Activated T-cell treated with anti-CD3 and anti-CD28 coated beads, Interleukin-2, amount 50 U/mL, for 4 hours (primary cell): Measurements from ENCODE around the gene IGF2R. TPM values are rescaled to one million over a fixed set of nuclear protein-coding genes. Genes with fewer than 3 reads are reported as not detected.
A peak's percentile ranks its signal among the peaks of the same experiment; 100 is the strongest.
"Not testable (repeated sequence)": the region's sequence is repeated elsewhere in the genome, so short reads cannot be mapped to it uniquely, and the experiment has no call there.

Source experiments
- ATAC-seq, 2 donors: fragments of 200-7000 bp; cut with Tn5 transposase; one replicate each; pipeline ENCODE4 v1.10.0; 2021
- DNase-seq: peaks from one replicate; pipeline ENCODE4 v3.0.0-alpha.2; 2020
- H3K27me3 Mint-ChIP-seq: one replicate; pipeline ENCODE4 v1.8.0; 2021; ENCODE audit warnings: low read depth, mixed read lengths
- H3K36me3 Mint-ChIP-seq: one replicate; pipeline ENCODE4 v1.8.0; 2022; ENCODE audit warnings: mixed read lengths; ENCODE audit not compliant: insufficient read depth
- H3K4me1 Mint-ChIP-seq: one replicate; pipeline ENCODE4 v1.8.0; 2021; ENCODE audit warnings: low read depth, mixed read lengths
- H3K4me3 Mint-ChIP-seq: one replicate; pipeline ENCODE4 v1.8.0; 2021; ENCODE audit warnings: mild to moderate bottlenecking, moderate library complexity, mixed read lengths
- H3K9me3 Mint-ChIP-seq: one replicate; pipeline ENCODE4 v1.8.0; 2021; ENCODE audit warnings: mixed read lengths
- total RNA-seq, 3 donors: library from RNA; stranded (reverse); gene quantifications; one replicate each; pipeline ENCODE4 v1.2.1, GENCODE V29; 2021

Gene IGF2R
- total RNA-seq, 3 donors from 2014 or later, result 44.9 to 65.3 (median 58.2) TPM

- Mint-ChIP-seq H3K4me3 (no peak overlapping the region), H3K27me3 (no peaks in the 10 kb centered on the region), H3K36me3 (no peaks in the 10 kb centered on the region), H3K9me3 (no peaks in the 10 kb centered on the region), H3K4me1 (peaks cover 8% of the 10 kb centered on the region)
- no peak for ATAC-seq
- DNase-seq, result no peak
These were observed 167.2 kb downstream of the IGF2R start for GRCh38 chr6:160135907-160136655.

- no peaks in the 10 kb centered on the region for H3K36me3 Mint-ChIP-seq
- ATAC-seq (no peak), DNase-seq (no peak)
- H3K4me1 Mint-ChIP-seq, result peaks cover 8% of the 10 kb centered on the region
- H3K4me3 Mint-ChIP-seq, result no peak overlapping the region
- H3K27me3 Mint-ChIP-seq, result no peaks in the 10 kb centered on the region
- H3K9me3 Mint-ChIP-seq, result no peaks in the 10 kb centered on the region
These were observed 168.5 kb downstream of the IGF2R start for GRCh38 chr6:160137130-160137988.

GRCh38 chr6:160137989-160138835, 169.3 kb downstream of the IGF2R start:
- Mint-ChIP-seq H3K36me3 (no peaks in the 10 kb centered on the region), H3K4me1 (peaks cover 8% of the 10 kb centered on the region), H3K4me3 (no peak overlapping the region), H3K9me3 (no peaks in the 10 kb centered on the region), H3K27me3 (no peaks in the 10 kb centered on the region)
- ATAC-seq, result peak in 1 of 2 donors; percentile 27
- DNase-seq, result peak; percentile 45

DNA sequence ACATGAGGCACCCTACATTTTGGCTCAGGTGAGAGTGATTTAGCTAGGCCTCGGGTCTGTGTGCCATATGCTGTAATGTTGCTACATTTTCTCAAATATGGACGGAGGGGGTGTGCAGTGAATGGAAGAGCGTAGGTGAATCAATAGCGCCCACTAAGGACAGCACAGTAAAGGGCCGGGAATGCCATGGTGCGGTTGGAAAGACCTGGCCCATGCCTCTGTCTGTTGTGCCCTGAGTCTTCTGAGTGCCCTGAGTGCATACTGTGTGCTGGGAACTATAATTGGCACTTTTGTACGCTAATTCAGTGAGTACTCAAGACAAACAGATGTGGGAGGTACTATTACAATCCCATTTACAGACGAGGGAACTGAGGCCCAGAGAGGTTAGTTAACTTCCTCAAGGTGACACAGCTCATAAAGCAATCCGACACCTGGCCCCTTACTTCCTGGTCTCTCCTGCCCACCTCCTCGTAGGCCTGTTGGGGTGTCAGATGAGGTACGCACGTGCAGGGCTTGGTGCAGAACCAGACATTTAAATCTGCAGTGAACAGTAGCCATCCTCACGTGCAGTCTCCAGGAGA, 170.0 kb downstream of the IGF2R start:
- no peak for DNase-seq
- Mint-ChIP-seq H3K4me1 (peaks cover 8% of the 10 kb centered on the region), H3K4me3 (no peak overlapping the region), H3K36me3 (no peaks in the 10 kb centered on the region), H3K9me3 (no peaks in the 10 kb centered on the region), H3K27me3 (no peaks in the 10 kb centered on the region)
- no peak for ATAC-seq

DNA sequence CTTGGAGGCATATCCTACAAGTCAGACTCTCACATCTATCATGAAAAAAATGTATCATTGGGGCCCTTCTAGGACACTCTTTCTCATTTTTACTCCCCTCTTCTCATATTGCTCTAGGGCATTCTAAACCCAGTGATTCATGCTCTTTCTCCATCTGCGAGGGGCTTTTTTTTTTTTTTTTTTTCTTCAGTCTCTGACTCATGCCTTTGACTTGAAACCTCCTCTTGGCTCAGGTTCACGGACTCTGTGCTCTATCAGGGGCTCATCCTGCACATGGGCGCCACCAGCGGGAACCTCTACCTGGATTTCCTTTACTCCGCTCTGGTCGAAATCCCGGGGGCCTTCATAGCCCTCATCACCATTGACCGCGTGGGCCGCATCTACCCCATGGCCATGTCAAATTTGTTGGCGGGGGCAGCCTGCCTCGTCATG, 170.6 kb downstream of the IGF2R start:
- Mint-ChIP-seq H3K9me3 (peaks cover 3% of the 10 kb centered on the region), H3K36me3 (peaks cover 3% of the 10 kb centered on the region), H3K4me1 (peaks cover 8% of the 10 kb centered on the region), H3K4me3 (no peak overlapping the region), H3K27me3 (no peaks in the 10 kb centered on the region)
- DNase-seq, result no peak
- ATAC-seq, result peak; percentile 49 to 65

DNA sequence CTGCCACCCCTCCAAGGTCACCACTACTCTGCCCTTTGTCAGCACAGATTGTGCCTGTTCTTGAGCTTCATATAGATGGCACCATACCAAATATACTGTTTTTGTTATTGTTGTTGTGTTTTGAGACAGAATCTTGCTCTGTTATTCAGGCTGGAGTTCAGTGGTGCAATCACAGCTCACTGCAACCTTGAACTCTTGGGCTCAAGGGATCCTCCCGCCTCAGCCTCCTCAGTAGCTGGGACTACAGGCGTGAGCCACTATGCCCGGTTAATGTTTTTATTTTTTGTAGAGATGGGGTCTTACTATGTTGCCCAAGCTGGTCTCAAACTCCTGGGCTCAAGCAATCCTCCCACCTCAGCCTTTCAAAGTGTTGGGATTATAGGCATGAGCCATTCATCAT, 171.6 kb downstream of the IGF2R start:
- not testable (repeated sequence) for H3K9me3 Mint-ChIP-seq, H3K36me3 Mint-ChIP-seq, H3K4me3 Mint-ChIP-seq, H3K4me1 Mint-ChIP-seq, ATAC-seq, DNase-seq, H3K27me3 Mint-ChIP-seq

DNA sequence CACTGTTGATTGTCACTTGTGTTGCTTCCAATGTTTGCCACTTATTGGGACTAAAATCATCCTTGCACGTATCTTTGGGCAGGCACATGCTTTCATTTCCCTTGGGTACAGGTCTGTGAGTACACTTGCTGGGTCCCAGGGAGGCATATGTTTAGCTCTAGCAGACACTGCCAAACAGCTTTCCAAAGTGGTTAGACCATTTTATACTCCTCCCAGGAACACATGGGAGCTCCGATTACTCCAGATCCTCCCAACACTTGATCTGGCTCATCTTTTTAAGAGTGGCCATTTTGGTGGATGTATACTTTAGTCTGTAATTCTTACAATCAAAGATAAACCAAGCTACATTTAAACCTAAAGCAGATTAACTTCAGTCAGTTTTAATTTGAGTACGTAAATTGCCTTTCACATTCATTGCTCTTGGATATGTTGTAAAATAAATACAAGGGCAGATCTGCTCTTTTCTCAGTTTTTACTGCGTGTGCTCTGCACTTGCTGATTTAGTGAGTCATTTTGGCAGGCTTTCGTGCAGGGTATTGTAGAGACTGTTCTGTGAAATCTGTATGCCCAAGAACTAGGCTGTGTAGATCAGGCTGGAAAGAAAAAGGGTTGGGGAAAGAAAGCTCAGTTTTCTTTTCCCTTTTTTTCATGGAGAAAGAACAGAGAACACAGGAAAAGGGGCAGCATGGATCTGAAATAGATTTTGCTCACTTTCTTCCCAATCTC, 172.3 kb downstream of the IGF2R start:
- ATAC-seq, result no peak
- no peak for DNase-seq
- Mint-ChIP-seq H3K4me3 (no peak overlapping the region), H3K27me3 (no peaks in the 10 kb centered on the region), H3K9me3 (peaks cover 4% of the 10 kb centered on the region), H3K4me1 (peaks cover 8% of the 10 kb centered on the region), H3K36me3 (peaks cover 5% of the 10 kb centered on the region)

DNA sequence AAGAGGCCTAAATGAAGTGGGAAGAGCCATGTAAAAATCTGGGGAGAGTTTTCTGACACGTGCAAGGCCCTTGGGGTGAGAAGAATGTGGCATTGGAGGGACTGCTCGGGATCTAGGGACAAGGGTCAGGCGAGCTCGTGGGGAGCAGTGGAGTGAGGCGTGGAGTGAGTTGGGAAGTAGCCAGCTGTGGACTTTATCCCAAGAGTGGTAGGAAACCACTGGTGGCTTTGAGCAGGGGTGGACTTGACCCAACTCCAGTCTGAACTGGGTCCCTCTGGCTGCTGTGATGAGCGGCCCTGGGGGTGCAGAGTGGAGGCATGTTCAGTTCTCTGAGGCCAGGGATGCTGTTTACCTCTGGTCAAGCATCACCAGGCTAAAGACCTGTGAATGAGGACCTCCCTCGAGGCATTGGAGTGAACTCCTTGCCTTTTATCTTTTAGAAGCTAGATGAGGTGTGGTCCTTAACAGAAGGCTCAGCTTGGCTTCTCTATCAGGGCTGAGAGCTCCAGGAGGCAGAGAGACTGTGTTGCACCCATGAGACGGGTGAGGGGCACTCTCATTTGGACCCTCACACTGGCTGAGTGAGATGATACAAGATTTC, 173.3 kb downstream of the IGF2R start:
- H3K9me3 Mint-ChIP-seq, result peaks cover 4% of the 10 kb centered on the region

DNA sequence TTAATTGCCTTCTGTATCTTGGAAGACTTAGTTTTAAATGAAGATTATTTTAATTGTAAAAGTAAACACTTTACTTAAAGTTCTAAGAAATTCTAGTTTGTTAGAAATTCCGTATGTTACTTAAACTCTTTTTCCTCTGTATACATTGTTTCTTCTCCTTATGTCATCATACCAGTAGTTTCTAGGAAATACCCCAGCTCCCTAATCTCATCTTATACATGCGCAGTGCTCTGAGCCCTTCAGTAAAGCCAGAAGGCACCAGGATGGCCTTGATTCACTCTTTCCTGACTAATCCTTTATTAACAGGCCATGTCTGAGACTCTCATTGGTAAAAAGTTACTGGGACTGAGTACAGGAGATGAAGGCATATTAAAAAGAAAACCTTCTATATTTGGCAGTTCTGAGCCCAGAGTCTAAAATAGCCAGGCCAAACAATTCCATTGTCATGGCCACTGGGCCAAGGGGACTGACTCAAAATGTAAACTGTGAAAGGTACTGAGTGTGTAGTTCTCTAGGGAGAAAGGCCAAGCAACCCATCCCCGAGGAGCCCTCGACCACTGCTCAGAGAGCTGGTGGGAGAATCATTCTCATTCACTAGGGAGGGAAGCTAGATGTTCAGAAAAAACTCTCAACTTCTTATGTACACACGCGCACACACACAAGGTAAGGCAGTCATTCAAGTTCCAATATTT, 177.7 kb downstream of the IGF2R start:
- H3K27me3 Mint-ChIP-seq, result peaks cover 2% of the 10 kb centered on the region
- ATAC-seq, result no peak
- H3K36me3 Mint-ChIP-seq, result peaks cover 10% of the 10 kb centered on the region
- no peak overlapping the region for H3K4me3 Mint-ChIP-seq
- H3K4me1 Mint-ChIP-seq, result no peaks in the 10 kb centered on the region
- peaks cover 10% of the 10 kb centered on the region for H3K9me3 Mint-ChIP-seq
- DNase-seq, result no peak

More for the DNA sequence above, 173.3 kb downstream of the IGF2R start:
- no peak overlapping the region for H3K4me3 Mint-ChIP-seq
- ATAC-seq (no peak), DNase-seq (no peak)
- H3K27me3 Mint-ChIP-seq, result no peaks in the 10 kb centered on the region
- H3K4me1 Mint-ChIP-seq, result peaks cover 8% of the 10 kb centered on the region
- peaks cover 6% of the 10 kb centered on the region for H3K36me3 Mint-ChIP-seq

- DNase-seq, result no peak
- ATAC-seq, result no peak
- no peaks in the 10 kb centered on the region for H3K4me1 Mint-ChIP-seq
- H3K36me3 Mint-ChIP-seq, result peaks cover 10% of the 10 kb centered on the region
- no peak overlapping the region for H3K4me3 Mint-ChIP-seq
- H3K27me3 Mint-ChIP-seq, result peaks cover 2% of the 10 kb centered on the region
- H3K9me3 Mint-ChIP-seq, result peaks cover 11% of the 10 kb centered on the region
These were observed 178.3 kb downstream of the IGF2R start for GRCh38 chr6:160147146-160147536.

DNA sequence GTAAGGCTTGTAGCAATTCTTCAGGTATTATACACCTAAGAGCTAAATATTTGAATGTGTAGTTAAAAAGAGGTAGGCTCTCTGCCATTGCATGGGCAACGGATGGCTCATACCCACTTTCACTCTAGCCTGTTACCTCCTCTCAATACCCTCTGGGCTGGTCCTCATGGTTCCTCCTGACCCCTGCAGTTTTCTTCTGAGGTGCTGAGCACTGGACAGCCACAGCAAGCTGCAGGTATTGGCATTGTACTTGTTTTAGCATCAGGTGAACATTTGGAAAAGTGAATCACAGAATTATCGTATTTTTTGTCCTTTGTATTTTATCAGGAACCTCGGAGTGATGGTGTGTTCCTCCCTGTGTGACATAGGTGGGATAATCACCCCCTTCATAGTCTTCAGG, 185.6 kb downstream of the IGF2R start:
- ATAC-seq (no peak), DNase-seq (no peak)
- Mint-ChIP-seq H3K36me3 (peaks cover 10% of the 10 kb centered on the region), H3K27me3 (no peaks in the 10 kb centered on the region), H3K4me1 (no peaks in the 10 kb centered on the region), H3K9me3 (peaks cover 17% of the 10 kb centered on the region), H3K4me3 (no peak overlapping the region)

DNA sequence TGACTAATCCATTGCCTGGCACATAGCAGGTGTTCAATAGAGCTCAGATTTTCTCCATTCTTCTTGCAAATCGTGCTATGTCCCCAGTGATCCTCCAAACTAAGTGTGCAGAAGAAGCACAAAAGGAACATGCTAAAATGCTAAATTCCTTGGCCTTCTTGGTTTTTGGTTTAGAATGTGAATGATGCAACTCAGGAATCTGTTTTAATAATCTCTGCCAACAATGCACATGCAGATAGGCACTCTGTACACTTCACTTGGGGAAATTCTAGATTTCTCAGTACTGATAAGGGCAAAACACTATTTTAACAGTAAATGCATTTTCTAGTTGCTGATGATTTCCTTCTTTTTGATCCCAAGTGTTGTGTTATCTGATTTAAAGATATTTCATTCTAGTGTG, 188.0 kb downstream of the IGF2R start:
- Mint-ChIP-seq H3K4me3 (no peak overlapping the region), H3K36me3 (peaks cover 6% of the 10 kb centered on the region)

GRCh38 chr6:160160450-160160849, 191.6 kb downstream of the IGF2R start:
- DNase-seq (no peak), ATAC-seq (no peak)
- Mint-ChIP-seq H3K4me1 (no peaks in the 10 kb centered on the region), H3K4me3 (no peak overlapping the region), H3K36me3 (no peaks in the 10 kb centered on the region), H3K9me3 (peaks cover 6% of the 10 kb centered on the region), H3K27me3 (peaks cover 4% of the 10 kb centered on the region)

More for the DNA sequence above, 188.0 kb downstream of the IGF2R start:
- ATAC-seq (no peak), DNase-seq (no peak)
- H3K27me3 Mint-ChIP-seq, result no peaks in the 10 kb centered on the region
- no peaks in the 10 kb centered on the region for H3K4me1 Mint-ChIP-seq
- H3K9me3 Mint-ChIP-seq, result peaks cover 10% of the 10 kb centered on the region
